ENCODE measurements around the gene ATRIP.

Gene ATRIP

GRCh38 chr3:48505146-48505545 lies 58.6 kb downstream of the ATRIP start:
- DNase-seq: no peak

GRCh38 chr3:48505968-48506504 lies 59.5 kb downstream of the ATRIP start:
- no peak for DNase-seq

- peak; percentile 73 for DNase-seq
These were observed 60.9 kb downstream of the ATRIP start for GRCh38 chr3:48507256-48508061.

- no peak for DNase-seq
These were observed 65.0 kb downstream of the ATRIP start for GRCh38 chr3:48511551-48511950.

- no peak for DNase-seq
These were observed 68.1 kb downstream of the ATRIP start for GRCh38 chr3:48514431-48515227.

Data from activated CD4-positive, alpha-beta T cell treated with anti-CD3 and anti-CD28 coated beads for 4 hours (primary cell).